ENCODE results near the gene INSM1.

- TF ChIP-seq POLR2A (IDR thresholded peaks at IDR 0.05; ENCODE audit: low read depth, low read length), result no peak
- TF ChIP-seq TAF1 (IDR thresholded peaks at IDR 0.05; ENCODE audit: low read depth, low read length), result no peak
- no peak for TF ChIP-seq POLR2AphosphoS5 (IDR thresholded peaks at IDR 0.05; ENCODE audit: low read depth, low read length)
- no peak for TF ChIP-seq SPI1 (IDR thresholded peaks at IDR 0.05; ENCODE audit: low read depth, low read length)
Measured at GRCh38 chr20:20401991-20402390, 34.1 kb downstream of the INSM1 start.

All from GM12891 (cell line).